ENCODE measurements around the gene TVP23C.

TVP23C gene

DNA sequence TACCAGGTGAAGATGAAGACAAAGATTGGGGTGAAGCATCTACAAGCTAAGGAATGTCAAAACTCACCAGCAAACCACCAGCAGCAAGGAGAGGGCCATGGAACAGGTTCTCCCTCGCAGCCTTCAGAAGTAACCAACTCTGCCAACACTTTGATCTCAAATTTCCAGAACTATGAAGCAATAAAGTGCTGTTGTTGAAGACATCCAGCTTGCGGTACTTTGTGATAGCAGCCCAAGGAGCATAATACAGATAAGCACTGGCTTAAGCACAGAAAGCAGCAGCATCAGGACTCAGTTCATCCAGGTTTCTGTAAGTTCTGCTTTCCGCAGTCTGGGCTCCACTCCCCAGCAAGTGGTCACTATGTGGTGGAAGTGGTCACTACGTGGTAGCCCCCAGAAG lies 79.9 kb downstream of the TVP23C start:
- TF ChIP-seq ZFX (IDR thresholded peaks at IDR 0.05; ENCODE audit: borderline replicate concordance) = no peak
- TF ChIP-seq, protein P1, sequence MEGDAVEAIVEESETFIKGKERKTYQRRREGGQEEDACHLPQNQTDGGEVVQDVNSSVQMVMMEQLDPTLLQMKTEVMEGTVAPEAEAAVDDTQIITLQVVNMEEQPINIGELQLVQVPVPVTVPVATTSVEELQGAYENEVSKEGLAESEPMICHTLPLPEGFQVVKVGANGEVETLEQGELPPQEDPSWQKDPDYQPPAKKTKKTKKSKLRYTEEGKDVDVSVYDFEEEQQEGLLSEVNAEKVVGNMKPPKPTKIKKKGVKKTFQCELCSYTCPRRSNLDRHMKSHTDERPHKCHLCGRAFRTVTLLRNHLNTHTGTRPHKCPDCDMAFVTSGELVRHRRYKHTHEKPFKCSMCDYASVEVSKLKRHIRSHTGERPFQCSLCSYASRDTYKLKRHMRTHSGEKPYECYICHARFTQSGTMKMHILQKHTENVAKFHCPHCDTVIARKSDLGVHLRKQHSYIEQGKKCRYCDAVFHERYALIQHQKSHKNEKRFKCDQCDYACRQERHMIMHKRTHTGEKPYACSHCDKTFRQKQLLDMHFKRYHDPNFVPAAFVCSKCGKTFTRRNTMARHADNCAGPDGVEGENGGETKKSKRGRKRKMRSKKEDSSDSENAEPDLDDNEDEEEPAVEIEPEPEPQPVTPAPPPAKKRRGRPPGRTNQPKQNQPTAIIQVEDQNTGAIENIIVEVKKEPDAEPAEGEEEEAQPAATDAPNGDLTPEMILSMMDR (IDR thresholded peaks at IDR 0.05) = no peak
- no peak overlapping the region for H3K27ac ChIP-seq

DNA sequence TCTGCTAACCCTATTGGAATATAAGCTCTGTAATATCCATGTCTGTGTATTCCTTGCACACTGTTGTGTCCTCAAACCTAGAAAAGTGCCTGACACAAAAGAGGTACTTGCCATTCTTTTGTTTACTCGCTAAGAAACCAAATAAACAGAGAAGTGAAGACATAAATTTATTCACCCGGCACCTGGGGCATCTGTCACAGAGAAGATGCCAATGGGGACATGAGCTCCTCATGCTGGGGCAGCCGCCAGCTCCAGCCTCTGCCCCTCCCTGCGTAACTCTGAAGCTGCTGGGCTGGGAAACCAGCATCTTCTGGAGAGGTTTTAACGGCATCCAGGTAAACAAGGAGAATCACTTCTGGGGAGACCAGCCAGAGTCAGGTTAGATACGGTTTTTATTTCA lies 80.8 kb downstream of the TVP23C start:
- TF ChIP-seq, protein P1 (IDR thresholded peaks at IDR 0.05) = no peak
- no peak for TF ChIP-seq ZFX (IDR thresholded peaks at IDR 0.05; ENCODE audit: borderline replicate concordance)
- no peak overlapping the region for H3K27ac ChIP-seq

DNA sequence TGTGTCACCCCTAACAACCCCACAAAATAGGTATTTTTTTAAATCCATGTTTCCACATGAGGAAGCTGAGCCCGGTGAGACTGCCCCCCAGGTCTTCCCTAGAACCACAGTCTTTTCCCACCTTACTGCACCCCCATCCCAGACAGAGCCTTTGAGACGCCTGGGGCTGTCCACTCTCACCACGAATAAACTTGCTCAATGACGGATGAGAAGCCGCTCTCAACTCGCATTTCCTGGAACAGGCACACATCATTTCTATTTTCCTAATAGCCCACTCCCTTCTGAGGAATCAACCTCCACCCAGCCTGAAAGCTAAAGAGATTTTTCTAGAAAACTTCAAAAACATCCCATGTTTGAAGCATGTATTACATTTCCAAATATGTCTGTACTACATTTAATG lies 81.8 kb downstream of the TVP23C start:
- no peak for TF ChIP-seq ZFX (IDR thresholded peaks at IDR 0.05; ENCODE audit: borderline replicate concordance)
- TF ChIP-seq, protein P1 (IDR thresholded peaks at IDR 0.05) = no peak
- no peak overlapping the region for H3K27ac ChIP-seq

DNA sequence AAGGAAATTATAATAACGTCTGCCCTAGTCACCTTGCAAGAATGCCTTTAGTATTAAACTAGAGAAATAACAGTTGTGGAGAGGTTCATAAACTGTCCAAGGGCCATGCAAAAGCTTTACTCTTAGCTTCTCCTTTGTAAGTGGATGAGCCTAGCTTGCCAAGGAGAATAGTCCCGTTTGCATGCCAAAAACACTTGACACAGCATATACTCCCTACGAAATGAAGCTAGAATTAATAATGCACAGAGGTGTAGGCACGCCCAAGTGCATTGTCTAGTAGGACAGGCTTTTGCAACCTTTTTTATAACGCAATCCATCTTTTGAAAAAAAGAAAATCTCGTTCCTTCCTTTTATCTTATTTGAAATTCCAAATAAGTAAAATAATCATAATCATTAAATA lies 83.1 kb downstream of the TVP23C start:
- H3K27ac ChIP-seq = no peak overlapping the region
- TF ChIP-seq ZFX (IDR thresholded peaks at IDR 0.05; ENCODE audit: borderline replicate concordance) = no peak
- TF ChIP-seq, protein P1 (IDR thresholded peaks at IDR 0.05) = no peak

DNA sequence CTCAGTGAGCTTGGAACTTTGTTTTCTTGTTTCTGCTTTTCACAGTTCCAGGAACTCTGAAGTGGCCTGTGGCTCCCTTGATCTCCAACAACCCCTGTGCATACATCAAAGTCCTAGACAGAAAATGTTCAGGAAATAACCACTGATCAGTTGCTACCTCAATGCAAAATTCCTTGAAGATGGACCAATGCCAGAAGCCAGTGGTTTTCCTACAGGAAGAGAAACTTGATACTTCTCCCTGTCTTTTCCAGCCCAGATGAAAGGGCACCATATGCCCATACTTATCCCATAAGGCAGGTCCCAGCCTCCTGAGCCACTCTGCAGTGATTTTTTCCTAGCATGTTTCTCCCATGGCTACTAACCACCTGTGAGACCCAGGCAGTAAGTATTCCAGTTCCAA lies 83.6 kb downstream of the TVP23C start:
- H3K27ac ChIP-seq = no peak overlapping the region
- TF ChIP-seq, protein P1 (IDR thresholded peaks at IDR 0.05) = no peak
- TF ChIP-seq ZFX (IDR thresholded peaks at IDR 0.05; ENCODE audit: borderline replicate concordance) = no peak

DNA sequence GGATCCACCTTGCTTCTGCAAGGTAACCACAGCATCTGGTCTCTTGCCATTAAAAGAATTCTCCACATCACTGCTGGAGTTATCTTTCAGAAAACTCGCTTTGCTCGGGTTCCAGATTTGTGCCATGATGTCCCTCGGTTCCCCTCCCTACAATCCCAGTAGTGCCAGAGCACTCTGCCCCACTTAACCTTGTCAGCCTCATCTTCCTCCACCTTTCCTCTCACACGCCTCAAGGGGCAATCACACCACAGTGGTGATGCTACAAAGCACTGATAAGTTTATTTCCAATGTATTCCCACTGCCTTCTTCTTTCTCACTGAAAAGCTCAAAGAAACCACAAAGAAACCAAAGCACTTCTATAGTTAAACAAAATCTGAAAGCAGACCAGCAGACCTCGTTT lies 84.4 kb downstream of the TVP23C start:
- H3K27ac ChIP-seq = no peak overlapping the region
- TF ChIP-seq, protein P1 (IDR thresholded peaks at IDR 0.05) = no peak
- no peak for TF ChIP-seq ZFX (IDR thresholded peaks at IDR 0.05; ENCODE audit: borderline replicate concordance)

DNA sequence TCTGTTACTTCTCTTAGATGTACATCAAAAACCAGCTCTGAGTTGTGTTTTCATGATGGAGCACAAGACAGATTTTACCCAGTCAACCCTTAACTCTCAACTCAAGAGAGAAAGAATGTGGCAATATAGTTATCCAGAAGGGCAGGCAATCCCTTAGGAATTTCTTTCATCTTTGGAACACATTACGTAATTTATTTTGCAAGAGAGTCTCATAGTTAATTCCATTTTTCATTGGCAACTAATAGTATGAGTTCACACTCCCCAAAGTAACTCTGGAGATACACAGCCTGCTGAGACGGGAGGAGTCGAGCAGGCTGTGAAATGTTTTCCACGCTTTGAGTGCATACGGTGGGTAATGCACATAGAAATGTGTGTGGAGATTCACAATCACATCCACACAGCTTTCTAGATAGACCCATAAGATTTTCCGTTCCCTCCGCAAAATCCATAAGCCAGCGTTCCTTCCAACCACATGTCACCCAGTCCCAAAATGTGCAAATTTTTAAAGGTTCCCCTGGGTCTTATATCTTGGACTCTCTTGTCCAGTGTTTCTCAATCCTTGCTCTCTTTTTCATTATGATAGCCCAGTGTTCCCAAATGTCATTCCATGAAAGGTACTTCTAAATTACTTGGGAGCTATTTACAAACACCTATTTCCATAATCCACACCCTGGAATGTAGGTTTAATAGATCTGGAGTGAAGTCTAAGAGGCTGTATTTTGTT lies 87.5 kb downstream of the TVP23C start:
- H3K27ac ChIP-seq = no peak overlapping the region
- TF ChIP-seq ZFX (IDR thresholded peaks at IDR 0.05; ENCODE audit: borderline replicate concordance) = no peak
- TF ChIP-seq, protein P1 (IDR thresholded peaks at IDR 0.05) = no peak

Data from 22Rv1 (cell line).